Left renal pelvis (tissue), 4 donors: ENCODE results near the gene SMIM17. TPM values are rescaled to one million over a fixed set of nuclear protein-coding genes. Genes with fewer than 3 reads are reported as not detected.

Experiments used
- polyA plus RNA-seq, 4 donors: library from polyadenylated mRNA; unstranded; fragments of 120-200 nt; gene quantifications; one replicate each; pipeline ENCODE4 v1.2.1, GENCODE V29; 2013; ENCODE audit not compliant: insufficient read length in 4 of 4

SMIM17 gene
- polyA plus RNA-seq, 4 donors, result 1.0 to 2.0 (median 1.6) TPM

Other genes with a start within 250 kb of the SMIM17 start
- 10 to 100 TPM in 2 of 4 donors, 1 to 10 TPM in 2; 6.8 to 13.7 (median 10.3) TPM for gene ZNF582, start 249.6 kb upstream of the SMIM17 start, polyA plus RNA-seq
- gene ZNF583, start 238.8 kb upstream of the SMIM17 start, polyA plus RNA-seq, result 10 to 100 TPM in 2 of 4 donors, 1 to 10 TPM in 2; 8.0 to 15.6 (median 9.8) TPM
- 10 to 100 TPM; 14.7 to 27.1 (median 18.6) TPM for gene ZNF667, start 165.8 kb upstream of the SMIM17 start, polyA plus RNA-seq
- 10 to 100 TPM; 18.9 to 28.7 (median 21.5) TPM for gene ZNF471, start 135.3 kb upstream of the SMIM17 start, polyA plus RNA-seq
- 10 to 100 TPM; 13.8 to 15.4 (median 14.3) TPM for gene ZFP28, start 104.2 kb upstream of the SMIM17 start, polyA plus RNA-seq
- gene ZNF470, start 75.7 kb upstream of the SMIM17 start, polyA plus RNA-seq, result 10 to 100 TPM in 3 of 4 donors, 1 to 10 TPM in 1; 5.7 to 10.6 (median 10.4) TPM
- 1 to 10 TPM; 8.0 to 10.0 (median 9.0) TPM for gene ZNF71, start 47.9 kb upstream of the SMIM17 start, polyA plus RNA-seq
- 1 to 10 TPM; 4.6 to 5.6 (median 5.2) TPM for gene ZNF835, start 28.6 kb downstream of the SMIM17 start, polyA plus RNA-seq
- 100 to 1,000 TPM in 2 of 4 donors, 10 to 100 TPM in 2; 63.7 to 256 (median 92.1) TPM for gene PEG3, start 197.6 kb downstream of the SMIM17 start, polyA plus RNA-seq
- 10 to 100 TPM in 1 of 4 donors, 1 to 10 TPM in 3; 1.1 to 13.6 (median 2.8) TPM for gene ZIM2, start 197.6 kb downstream of the SMIM17 start, polyA plus RNA-seq